Caco-2 (cell line): ENCODE measurements around the gene GPR39. TPM values are rescaled to one million over a fixed set of nuclear protein-coding genes. Genes with fewer than 3 reads are reported as not detected.
A peak's percentile ranks its signal among the peaks of the same experiment; 100 is the strongest.

Experiments used
- BruUV-seq: library from RNA; stranded (reverse); fragments of 400-500 nt; replicated peaks from 2 replicates; lab custom pipeline; 2021; lab: Mats Ljungman, UMichigan
- CTCF ChIA-PET: fragments of 300-600 bp; sonication (Branson Sonifier 250); formaldehyde crosslinking; loops from one replicate; lab custom pipeline; 2022; ENCODE audit warnings: antibody characterized with exemption; lab: Charles Lee
- POLR2A ChIA-PET: fragments of 300-600 bp; sonication (Branson Sonifier 250); formaldehyde crosslinking; loops from one replicate; lab custom pipeline; 2022; ENCODE audit warnings: antibody characterized with exemption; lab: Charles Lee
- DNase-seq, 2 experiments: peaks; one replicate each; pipeline versions ENCODE4 v3.0.0 to v3.0.0-alpha.2; 2020 to 2022
- H3K27me3 ChIP-seq: replicated peaks from 2 replicates; pipeline ENCODE4 v1.6.0; 2011; ENCODE audit warnings: low read length; ENCODE audit not compliant: control insufficient read depth, insufficient read depth
- H3K36me3 ChIP-seq: 2 replicates; pipeline ENCODE4 v1.5.1; 2011; ENCODE audit warnings: low read length; ENCODE audit not compliant: control insufficient read depth, insufficient read depth
- H3K4me1 ChIP-seq: fragments of 250-450 bp; sonication (Bioruptor Pico); 2 replicates; pipeline ENCODE4 v1.5.1; 2020; ENCODE audit warnings: mild to moderate bottlenecking
- H3K4me3 ChIP-seq: 2 replicates; pipeline ENCODE4 v1.5.1; 2011; ENCODE audit warnings: low read depth, mild to moderate bottlenecking, control low read depth, low read length
- H3K9me3 ChIP-seq: fragments of 250-450 bp; sonication (Bioruptor Pico); 2 replicates; pipeline ENCODE4 v1.5.1; 2020; ENCODE audit warnings: mild to moderate bottlenecking, moderate library complexity
- H3K27ac Mint-ChIP-seq: one replicate; pipeline ENCODE4 v1.8.0; 2022; ENCODE audit warnings: mixed read lengths; ENCODE audit not compliant: unreplicated experiment
- H3K27me3 Mint-ChIP-seq: one replicate; pipeline ENCODE4 v1.8.0; 2022; ENCODE audit warnings: mixed read lengths; ENCODE audit not compliant: insufficient read depth, unreplicated experiment
- H3K36me3 Mint-ChIP-seq: one replicate; pipeline ENCODE4 v1.8.0; 2022; ENCODE audit warnings: mild to moderate bottlenecking, mixed read lengths; ENCODE audit not compliant: insufficient read depth, unreplicated experiment
- H3K4me1 Mint-ChIP-seq: one replicate; pipeline ENCODE4 v1.8.0; 2022; ENCODE audit warnings: low read depth, mixed read lengths; ENCODE audit not compliant: unreplicated experiment
- H3K4me3 Mint-ChIP-seq: one replicate; pipeline ENCODE4 v1.8.0; 2022; ENCODE audit warnings: mild to moderate bottlenecking, moderate library complexity, mixed read lengths; ENCODE audit not compliant: unreplicated experiment
- H3K9me3 Mint-ChIP-seq: one replicate; pipeline ENCODE4 v1.8.0; 2022; ENCODE audit warnings: mixed read lengths; ENCODE audit not compliant: unreplicated experiment
- CTCF ChIP-seq, 2 experiments: fragments of 200-600 bp in 1 of 2; IDR thresholded peaks; 1 replicate in 1 of 2; 2 replicates in 1 of 2; pipeline versions ENCODE4 v1.5.1 to v1.8.0; 2011 to 2022; ENCODE audit warnings: antibody characterized with exemption in 1 of 2, control low read depth in 1 of 2, inconsistent platforms in 1 of 2, low read depth in 1 of 2, low read length in 1 of 2, mild to moderate bottlenecking in 1 of 2, moderate library complexity in 1 of 2; ENCODE audit not compliant: insufficient read depth in 1 of 2, severe bottlenecking in 1 of 2, unreplicated experiment in 1 of 2
- intact Hi-C: fragments of 100-400 bp; cut with micrococcal nuclease; formaldehyde crosslinking; loops from one replicate; pipeline ENCODE4 v1.10.0; 2022; ENCODE audit not compliant: unreplicated experiment
- total RNA-seq: library from RNA; stranded (reverse); gene quantifications from 2 replicates; pipeline ENCODE4 v1.2.3, GENCODE V29; 2022

Gene GPR39
- total RNA-seq, 1 experiment from 2014 or later = 26.8 TPM

GRCh38 chr2:132671151-132671835 is 254.7 kb downstream of the GPR39 start:
- H3K4me3 Mint-ChIP-seq = peak overlapping the region; percentile 74
- no peaks in the 10 kb centered on the region for H3K27me3 Mint-ChIP-seq
- no TSS peak for BruUV-seq
- peak in 1 of 2 experiments; percentile 18 for DNase-seq
- intact Hi-C loops = loop anchor here (2.0 to 10.0 kb wide), 7 partner anchors 124 to 500 kb away; partner anchors contain the start of gene GPR39
- H3K9me3 Mint-ChIP-seq = no peaks in the 10 kb centered on the region
- POLR2A ChIA-PET = no interaction called here
- TF ChIP-seq CTCF (IDR thresholded peaks at IDR 0.05; ENCODE audit: insufficient read depth in 1 of 2, low read depth in 1 of 2, low read length in 1 of 2, severe bottlenecking in 1 of 2, unreplicated experiment in 1 of 2) = no peak
- Histone ChIP-seq H3K9me3 (no peaks in the 10 kb centered on the region), H3K4me1 (peaks cover 11% of the 10 kb centered on the region), H3K27me3 (no peaks in the 10 kb centered on the region; the same call in 1 of the 2 replicates), H3K36me3 (no peaks in the 10 kb centered on the region), H3K4me3 (peak overlapping the region; percentile 53)
- no peak overlapping the region for H3K27ac Mint-ChIP-seq
- H3K36me3 Mint-ChIP-seq = peaks cover 11% of the 10 kb centered on the region
- CTCF ChIA-PET = interaction anchor here (0.6 to 1.1 kb wide), 2 partner anchors 59 to 124 kb away, joined by 3 to 5 read pairs; no protein-coding TSS in a partner anchor
- H3K4me1 Mint-ChIP-seq = peaks cover 9% of the 10 kb centered on the region

GRCh38 chr2:132676999-132677398 is 260.4 kb downstream of the GPR39 start:
- ChIA-PET POLR2A (no interaction called here), CTCF (interaction anchor here (0.9 to 1.0 kb wide), 3 partner anchors 130 to 494 kb away, joined by 3 to 5 read pairs (median 4); no protein-coding TSS in a partner anchor)
- Mint-ChIP-seq H3K36me3 (no peaks in the 10 kb centered on the region), H3K9me3 (no peaks in the 10 kb centered on the region), H3K4me1 (no peaks in the 10 kb centered on the region), H3K27me3 (peaks cover 5% of the 10 kb centered on the region), H3K4me3 (no peak overlapping the region), H3K27ac (no peak overlapping the region)
- Histone ChIP-seq H3K27me3 (no peaks in the 10 kb centered on the region), H3K4me3 (no peak overlapping the region), H3K4me1 (peaks cover 8% of the 10 kb centered on the region; the same call in 1 of the 2 replicates), H3K9me3 (no peaks in the 10 kb centered on the region), H3K36me3 (no peaks in the 10 kb centered on the region)
- DNase-seq = no peak
- intact Hi-C loops = loop anchor here (1.0 to 10.0 kb wide), 2 partner anchors 118 to 176 kb away; no protein-coding TSS in a partner anchor
- peak; percentile 7 to 27 for TF ChIP-seq CTCF (IDR thresholded peaks at IDR 0.05; ENCODE audit: insufficient read depth in 1 of 2, low read depth in 1 of 2, low read length in 1 of 2, severe bottlenecking in 1 of 2, unreplicated experiment in 1 of 2)
- BruUV-seq = no TSS peak

GRCh38 chr2:132677661-132678060 is 261.1 kb downstream of the GPR39 start:
- Mint-ChIP-seq H3K27ac (no peak overlapping the region), H3K36me3 (no peaks in the 10 kb centered on the region), H3K4me3 (no peak overlapping the region), H3K27me3 (peaks cover 5% of the 10 kb centered on the region), H3K9me3 (no peaks in the 10 kb centered on the region), H3K4me1 (no peaks in the 10 kb centered on the region)
- Histone ChIP-seq H3K36me3 (no peaks in the 10 kb centered on the region), H3K4me1 (peaks cover 5% of the 10 kb centered on the region; the same call in 1 of the 2 replicates), H3K4me3 (no peak overlapping the region), H3K9me3 (no peaks in the 10 kb centered on the region), H3K27me3 (no peaks in the 10 kb centered on the region)
- ChIA-PET CTCF (interaction anchor here (1.0 kb wide), 1 partner anchor 329 kb away, joined by 4 read pairs; no protein-coding TSS in a partner anchor), POLR2A (no interaction called here)
- BruUV-seq = no TSS peak
- no peak for DNase-seq
- TF ChIP-seq CTCF (IDR thresholded peaks at IDR 0.05; ENCODE audit: insufficient read depth in 1 of 2, low read depth in 1 of 2, low read length in 1 of 2, severe bottlenecking in 1 of 2, unreplicated experiment in 1 of 2) = no peak
- intact Hi-C loops = loop anchor here (1.0 to 10.0 kb wide), 2 partner anchors 117 to 176 kb away; no protein-coding TSS in a partner anchor
